ENCODE data around the gene PPP3CA.

GRCh38 chr4:101022151-101023024, 324.9 kb downstream of the PPP3CA start:
- no peak for TF ChIP-seq CTCF (conservative IDR thresholded peaks at IDR 0.05; ENCODE audit: low read depth in 2 of 2)
- TF ChIP-seq POLR2AphosphoS5 (IDR thresholded peaks at IDR 0.05; ENCODE audit: low read depth): no peak
- no peak for TF ChIP-seq STAT1 (IDR thresholded peaks at IDR 0.05; ENCODE audit: unreplicated experiment)
